ENCODE measurements around the gene SCT.

SCT gene

GRCh38 chr11:581342-581741 is 45.6 kb downstream of the SCT start:
- Histone ChIP-seq H3K9me3 (ENCODE audit: low read length) (no peaks in the 10 kb centered on the region), H4K20me1 (ENCODE audit: insufficient read depth, low read length) (no peaks in the 10 kb centered on the region), H3K9me2 (ENCODE audit: low read depth, low read length) (no peaks in the 10 kb centered on the region), H3F3A (ENCODE audit: insufficient read depth, low read length) (no peaks in the 10 kb centered on the region), H3K4me3 (ENCODE audit: low read depth, low read length, poor library complexity, severe bottlenecking) (no peak overlapping the region), H3K27me3 (ENCODE audit: insufficient read depth, low read length) (no peaks in the 10 kb centered on the region), H3K36me3 (ENCODE audit: insufficient read depth, low read length) (peaks cover 34% of the 10 kb centered on the region), H3K4me1 (ENCODE audit: insufficient read depth, low read length, severe bottlenecking) (peaks cover 30% of the 10 kb centered on the region), H3K79me2 (ENCODE audit: insufficient read depth, low read length) (peaks cover 50% of the 10 kb centered on the region), H3K4me2 (ENCODE audit: low read length) (no peak overlapping the region), H3K9ac (ENCODE audit: low read length) (no peak overlapping the region; the same call in 1 of the 2 replicates), H2AFZ (ENCODE audit: low read length) (no peak overlapping the region), H3K27ac (ENCODE audit: low read depth, low read length, poor library complexity, severe bottlenecking) (no peak overlapping the region)
- TF ChIP-seq CTCF (IDR thresholded peaks at IDR 0.05; ENCODE audit: low read length) (no peak), EZH2 (IDR thresholded peaks at IDR 0.05; ENCODE audit: borderline replicate concordance, low read length) (no peak)

DNA sequence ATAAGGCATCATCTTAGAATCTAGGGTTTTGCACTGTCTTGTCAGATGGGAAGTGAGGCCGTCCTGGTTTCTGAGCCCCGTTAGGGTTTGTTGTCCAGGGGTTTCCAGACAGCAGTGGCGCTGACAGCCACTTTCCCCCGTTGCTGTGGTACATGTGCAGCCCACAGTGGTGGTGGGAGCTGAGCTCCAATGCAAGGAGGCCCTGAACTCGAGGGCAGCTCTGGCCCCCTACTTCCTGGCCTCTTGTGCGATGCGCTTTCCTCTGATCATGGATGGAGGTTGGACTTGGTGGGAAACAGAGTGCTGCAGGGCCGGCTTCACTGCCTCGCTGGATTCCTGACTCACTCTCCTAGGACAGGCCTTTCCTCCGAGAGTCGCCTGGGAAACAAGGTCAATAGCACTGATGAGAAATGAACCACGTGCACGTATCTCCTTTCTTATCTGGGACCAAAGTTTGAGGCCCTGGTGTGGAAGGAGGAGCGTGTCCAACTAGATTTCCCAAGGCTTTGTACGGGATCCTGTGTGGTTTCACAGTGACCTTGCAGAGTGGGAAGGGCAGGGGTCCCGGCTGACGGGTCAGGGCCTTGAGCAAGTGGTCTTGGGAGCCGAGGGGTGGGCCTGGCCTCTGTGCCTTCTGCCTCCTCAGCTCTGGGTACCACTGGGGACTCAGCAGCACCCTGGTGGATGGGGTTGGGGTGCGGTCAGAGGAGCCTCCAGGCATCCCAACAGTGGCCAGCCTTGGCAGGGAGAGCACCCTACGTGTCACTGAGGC is 47.0 kb downstream of the SCT start:
- Histone ChIP-seq H3K4me3 (ENCODE audit: low read depth, low read length, poor library complexity, severe bottlenecking) (no peak overlapping the region), H4K20me1 (ENCODE audit: insufficient read depth, low read length) (no peaks in the 10 kb centered on the region), H3K27ac (ENCODE audit: low read depth, low read length, poor library complexity, severe bottlenecking) (no peak overlapping the region), H3K36me3 (ENCODE audit: insufficient read depth, low read length) (peaks cover 30% of the 10 kb centered on the region), H3K9me3 (ENCODE audit: low read length) (no peaks in the 10 kb centered on the region), H3K4me2 (ENCODE audit: low read length) (no peak overlapping the region; the same call in 1 of the 2 replicates), H3K4me1 (ENCODE audit: insufficient read depth, low read length, severe bottlenecking) (peaks cover 36% of the 10 kb centered on the region), H2AFZ (ENCODE audit: low read length) (no peak overlapping the region), H3K79me2 (ENCODE audit: insufficient read depth, low read length) (peaks cover 50% of the 10 kb centered on the region), H3K9ac (ENCODE audit: low read length) (no peak overlapping the region), H3F3A (ENCODE audit: insufficient read depth, low read length) (no peaks in the 10 kb centered on the region), H3K9me2 (ENCODE audit: low read depth, low read length) (no peaks in the 10 kb centered on the region), H3K27me3 (ENCODE audit: insufficient read depth, low read length) (no peaks in the 10 kb centered on the region)
- TF ChIP-seq CTCF (IDR thresholded peaks at IDR 0.05; ENCODE audit: low read length) (no peak), EZH2 (IDR thresholded peaks at IDR 0.05; ENCODE audit: borderline replicate concordance, low read length) (no peak)

- no peak overlapping the region for H2AFZ ChIP-seq (ENCODE audit: low read length)
- H3K27ac ChIP-seq (ENCODE audit: low read depth, low read length, poor library complexity, severe bottlenecking), result peak overlapping the region; percentile 55
- H3K4me3 ChIP-seq (ENCODE audit: low read depth, low read length, poor library complexity, severe bottlenecking), result peak overlapping the region; percentile 99
- H4K20me1 ChIP-seq (ENCODE audit: insufficient read depth, low read length), result no peaks in the 10 kb centered on the region
- H3K79me2 ChIP-seq (ENCODE audit: insufficient read depth, low read length), result peaks cover 50% of the 10 kb centered on the region
- peaks cover 19% of the 10 kb centered on the region for H3K36me3 ChIP-seq (ENCODE audit: insufficient read depth, low read length)
- H3K4me2 ChIP-seq (ENCODE audit: low read length), result peak overlapping the region; percentile 93
- no peak for TF ChIP-seq CTCF (IDR thresholded peaks at IDR 0.05; ENCODE audit: low read length)
- no peak for TF ChIP-seq EZH2 (IDR thresholded peaks at IDR 0.05; ENCODE audit: borderline replicate concordance, low read length)
- peak overlapping the region; percentile 99; the same call in 1 of the 2 replicates for H3K9ac ChIP-seq (ENCODE audit: low read length)
- H3K9me3 ChIP-seq (ENCODE audit: low read length), result no peaks in the 10 kb centered on the region
- no peaks in the 10 kb centered on the region for H3K9me2 ChIP-seq (ENCODE audit: low read depth, low read length)
- no peaks in the 10 kb centered on the region for H3F3A ChIP-seq (ENCODE audit: insufficient read depth, low read length)
- peaks cover 47% of the 10 kb centered on the region for H3K4me1 ChIP-seq (ENCODE audit: insufficient read depth, low read length, severe bottlenecking)
- no peaks in the 10 kb centered on the region for H3K27me3 ChIP-seq (ENCODE audit: insufficient read depth, low read length)
Measured at GRCh38 chr11:578276-579035, 48.5 kb downstream of the SCT start.

Measured in OCI-LY1 (cell line).